ENCODE results near the gene AAMP.

DNA sequence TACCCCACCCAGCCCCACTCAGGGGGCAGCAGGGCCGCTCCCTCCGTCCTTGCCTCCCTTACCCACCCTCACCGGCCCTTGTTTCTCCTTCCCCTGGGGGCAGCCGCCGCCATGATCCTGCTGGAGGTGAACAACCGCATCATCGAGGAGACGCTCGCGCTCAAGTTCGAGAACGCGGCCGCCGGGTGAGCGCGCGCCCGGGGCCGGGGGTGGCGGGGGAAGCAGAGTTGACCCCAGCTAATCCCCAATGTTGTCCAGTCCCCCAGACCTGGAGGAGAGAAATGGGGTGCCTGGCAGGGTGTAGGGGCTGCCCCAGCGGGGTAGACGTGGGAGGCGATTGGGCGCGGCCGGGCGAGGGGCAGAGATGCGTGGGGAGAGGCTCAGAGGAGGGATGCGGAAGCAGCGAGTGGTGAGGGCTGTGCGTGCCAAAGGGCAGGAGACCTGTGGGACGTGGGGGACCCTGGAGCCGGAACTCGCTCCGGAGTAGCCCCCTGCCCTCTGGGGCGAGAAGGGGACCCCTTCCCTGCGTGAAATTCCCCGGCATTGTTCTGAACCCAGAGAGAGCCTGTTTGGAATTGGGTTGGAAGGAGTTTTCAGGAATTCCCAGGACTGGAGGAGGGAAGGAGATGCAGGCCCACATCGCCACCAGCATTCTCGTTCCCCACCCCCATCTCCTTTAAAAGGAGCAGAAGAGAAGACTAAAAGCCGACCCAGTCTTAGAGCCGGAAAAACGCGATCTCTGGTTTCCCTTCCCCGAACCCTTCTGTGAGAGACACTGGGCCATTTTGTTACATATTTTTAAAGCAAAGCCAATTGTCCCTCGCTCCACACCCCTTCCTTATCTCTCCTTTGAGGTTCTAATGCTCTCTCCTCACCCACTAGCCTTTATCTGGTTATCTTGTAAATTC, 52.3 kb downstream of the AAMP start:
- TF ChIP-seq, protein P1, sequence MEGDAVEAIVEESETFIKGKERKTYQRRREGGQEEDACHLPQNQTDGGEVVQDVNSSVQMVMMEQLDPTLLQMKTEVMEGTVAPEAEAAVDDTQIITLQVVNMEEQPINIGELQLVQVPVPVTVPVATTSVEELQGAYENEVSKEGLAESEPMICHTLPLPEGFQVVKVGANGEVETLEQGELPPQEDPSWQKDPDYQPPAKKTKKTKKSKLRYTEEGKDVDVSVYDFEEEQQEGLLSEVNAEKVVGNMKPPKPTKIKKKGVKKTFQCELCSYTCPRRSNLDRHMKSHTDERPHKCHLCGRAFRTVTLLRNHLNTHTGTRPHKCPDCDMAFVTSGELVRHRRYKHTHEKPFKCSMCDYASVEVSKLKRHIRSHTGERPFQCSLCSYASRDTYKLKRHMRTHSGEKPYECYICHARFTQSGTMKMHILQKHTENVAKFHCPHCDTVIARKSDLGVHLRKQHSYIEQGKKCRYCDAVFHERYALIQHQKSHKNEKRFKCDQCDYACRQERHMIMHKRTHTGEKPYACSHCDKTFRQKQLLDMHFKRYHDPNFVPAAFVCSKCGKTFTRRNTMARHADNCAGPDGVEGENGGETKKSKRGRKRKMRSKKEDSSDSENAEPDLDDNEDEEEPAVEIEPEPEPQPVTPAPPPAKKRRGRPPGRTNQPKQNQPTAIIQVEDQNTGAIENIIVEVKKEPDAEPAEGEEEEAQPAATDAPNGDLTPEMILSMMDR (IDR thresholded peaks at IDR 0.05; ENCODE audit: low read length) = no peak
- no peak for TF ChIP-seq EZH2 (optimal IDR thresholded peaks at IDR 0.05; ENCODE audit: low read depth, low read length)
